ENCODE data around the gene RPL36A. TPM values are rescaled to one million over a fixed set of nuclear protein-coding genes. Genes with fewer than 3 reads are reported as not detected.
A peak's percentile ranks its signal among the peaks of the same experiment; 100 is the strongest.

Gene RPL36A
- total and polyA plus RNA-seq, 9 of the 15 experiments (the other 6 are each of a cell fraction or from before 2014, with no cell fraction given), result 412 to 4,539 (median 3,209) TPM

GRCh38 chrX:101348452-101349192 is 42.2 kb upstream of the RPL36A start, which contains the start of gene TIMM8A (continued):
- TF ChIP-seq ELK1 (CRISPR knock-in tag; IDR thresholded peaks at IDR 0.05) (no peak), LCOR (CRISPR knock-in tag; IDR thresholded peaks at IDR 0.05) (peak; percentile 78), ILF3 (IDR thresholded peaks at IDR 0.05; ENCODE audit: borderline replicate concordance) (no peak), ETS2 (tag; IDR thresholded peaks at IDR 0.05; ENCODE audit: borderline replicate concordance, poor library complexity, severe bottlenecking) (no peak), KLF6 (CRISPR knock-in tag; IDR thresholded peaks at IDR 0.05; ENCODE audit: borderline replicate concordance) (no peak), BACH1 (tag; IDR thresholded peaks at IDR 0.05) (no peak), MLX (CRISPR knock-in tag; conservative IDR thresholded peaks at IDR 0.05) (no peak), GATAD2A (IDR thresholded peaks at IDR 0.05) (no peak), ZNF24 (IDR thresholded peaks at IDR 0.05) (no peak), TARDBP (IDR thresholded peaks at IDR 0.05) (no peak), XRCC5 (IDR thresholded peaks at IDR 0.05; ENCODE audit: low read depth, low read length) (no peak), PHF8 (IDR thresholded peaks at IDR 0.05; ENCODE audit: borderline replicate concordance, low read length) (peak; percentile 85; the same call in 1 of the 2 replicates), ZNF277 (CRISPR knock-in tag; IDR thresholded peaks at IDR 0.05; ENCODE audit: borderline replicate concordance) (no peak), NFE2L1 (tag; IDR thresholded peaks at IDR 0.05; ENCODE audit: borderline replicate concordance, low read depth) (no peak), TFE3 (CRISPR knock-in tag; IDR thresholded peaks at IDR 0.05) (peak; percentile 97), GTF2A2 (tag; IDR thresholded peaks at IDR 0.05) (no peak), SAP30 (IDR thresholded peaks at IDR 0.05; ENCODE audit: borderline replicate concordance, insufficient read depth, low read depth, low read length, poor library complexity, severe bottlenecking) (peak; percentile 91)
- TF ChIP-seq, protein P1, sequence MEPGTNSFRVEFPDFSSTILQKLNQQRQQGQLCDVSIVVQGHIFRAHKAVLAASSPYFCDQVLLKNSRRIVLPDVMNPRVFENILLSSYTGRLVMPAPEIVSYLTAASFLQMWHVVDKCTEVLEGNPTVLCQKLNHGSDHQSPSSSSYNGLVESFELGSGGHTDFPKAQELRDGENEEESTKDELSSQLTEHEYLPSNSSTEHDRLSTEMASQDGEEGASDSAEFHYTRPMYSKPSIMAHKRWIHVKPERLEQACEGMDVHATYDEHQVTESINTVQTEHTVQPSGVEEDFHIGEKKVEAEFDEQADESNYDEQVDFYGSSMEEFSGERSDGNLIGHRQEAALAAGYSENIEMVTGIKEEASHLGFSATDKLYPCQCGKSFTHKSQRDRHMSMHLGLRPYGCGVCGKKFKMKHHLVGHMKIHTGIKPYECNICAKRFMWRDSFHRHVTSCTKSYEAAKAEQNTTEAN (CRISPR knock-in tag; IDR thresholded peaks at IDR 0.05), result no peak
- TF ChIP-seq, protein P2, sequence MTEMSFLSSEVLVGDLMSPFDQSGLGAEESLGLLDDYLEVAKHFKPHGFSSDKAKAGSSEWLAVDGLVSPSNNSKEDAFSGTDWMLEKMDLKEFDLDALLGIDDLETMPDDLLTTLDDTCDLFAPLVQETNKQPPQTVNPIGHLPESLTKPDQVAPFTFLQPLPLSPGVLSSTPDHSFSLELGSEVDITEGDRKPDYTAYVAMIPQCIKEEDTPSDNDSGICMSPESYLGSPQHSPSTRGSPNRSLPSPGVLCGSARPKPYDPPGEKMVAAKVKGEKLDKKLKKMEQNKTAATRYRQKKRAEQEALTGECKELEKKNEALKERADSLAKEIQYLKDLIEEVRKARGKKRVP (CRISPR knock-in tag; IDR thresholded peaks at IDR 0.05), result no peak

Measured in K562 (cell line).